ENCODE data around the gene BRD8.

Gene BRD8

GRCh38 chr5:138102454-138103318, 75.7 kb downstream of the BRD8 start:
- no peak for DNase-seq (ENCODE audit: low spot score)

GRCh38 chr5:138096997-138097828, 81.2 kb downstream of the BRD8 start:
- DNase-seq (ENCODE audit: low spot score), result no peak

- DNase-seq (ENCODE audit: low spot score), result no peak
These were observed 82.1 kb downstream of the BRD8 start for GRCh38 chr5:138096363-138096762.

- DNase-seq (ENCODE audit: low spot score), result no peak
These were observed 83.1 kb downstream of the BRD8 start for GRCh38 chr5:138095100-138095907.

GRCh38 chr5:138093036-138093435, 85.4 kb downstream of the BRD8 start:
- no peak for DNase-seq (ENCODE audit: low spot score)

GRCh38 chr5:138092301-138092700, 86.1 kb downstream of the BRD8 start:
- DNase-seq (ENCODE audit: low spot score), result no peak

GRCh38 chr5:138091685-138092084, 86.7 kb downstream of the BRD8 start:
- no peak for DNase-seq (ENCODE audit: low spot score)

Small RNA genes within 50 kb of the gene (small RNA-seq; reads per million reads assigned to genes)
- gene RNU6-460P (0.18 to 0.22 reads per million in 2 experiments), gene RNU6-888P (0 to 0.04 reads per million in 2 experiments)

All from SK-N-DZ (cell line).